Panc1 (cell line): ENCODE measurements around the gene MLLT3.

Source experiments
- POLR2AphosphoS5 ChIP-seq: IDR thresholded peaks from 2 replicates; pipeline ENCODE4 v1.6.1; 2012; ENCODE audit warnings: mild to moderate bottlenecking, low read depth, low read length, moderate library complexity
- TF ChIP-seq, protein P1 (sequence below): fragments of 450-650 bp; IDR thresholded peaks from 2 replicates; pipeline ENCODE4 v1.5.1; 2017; ENCODE audit warnings: mild to moderate bottlenecking

GRCh38 chr9:20561531-20561930 lies 60.8 kb downstream of the MLLT3 start:
- TF ChIP-seq POLR2AphosphoS5, result no peak
- TF ChIP-seq, protein P1, sequence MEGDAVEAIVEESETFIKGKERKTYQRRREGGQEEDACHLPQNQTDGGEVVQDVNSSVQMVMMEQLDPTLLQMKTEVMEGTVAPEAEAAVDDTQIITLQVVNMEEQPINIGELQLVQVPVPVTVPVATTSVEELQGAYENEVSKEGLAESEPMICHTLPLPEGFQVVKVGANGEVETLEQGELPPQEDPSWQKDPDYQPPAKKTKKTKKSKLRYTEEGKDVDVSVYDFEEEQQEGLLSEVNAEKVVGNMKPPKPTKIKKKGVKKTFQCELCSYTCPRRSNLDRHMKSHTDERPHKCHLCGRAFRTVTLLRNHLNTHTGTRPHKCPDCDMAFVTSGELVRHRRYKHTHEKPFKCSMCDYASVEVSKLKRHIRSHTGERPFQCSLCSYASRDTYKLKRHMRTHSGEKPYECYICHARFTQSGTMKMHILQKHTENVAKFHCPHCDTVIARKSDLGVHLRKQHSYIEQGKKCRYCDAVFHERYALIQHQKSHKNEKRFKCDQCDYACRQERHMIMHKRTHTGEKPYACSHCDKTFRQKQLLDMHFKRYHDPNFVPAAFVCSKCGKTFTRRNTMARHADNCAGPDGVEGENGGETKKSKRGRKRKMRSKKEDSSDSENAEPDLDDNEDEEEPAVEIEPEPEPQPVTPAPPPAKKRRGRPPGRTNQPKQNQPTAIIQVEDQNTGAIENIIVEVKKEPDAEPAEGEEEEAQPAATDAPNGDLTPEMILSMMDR, result no peak
